Progenitor cell of endocrine pancreas (in vitro differentiated cells): ENCODE data around the gene GRHL3. TPM values are rescaled to one million over a fixed set of nuclear protein-coding genes. Genes with fewer than 3 reads are reported as not detected.

ENCODE experiments used
- DNase-seq: peaks from one replicate; pipeline ENCODE4 v3.0.0; 2021; ENCODE audit warnings: low spot score; ENCODE audit not compliant: unreplicated experiment
- H3K27ac Mint-ChIP-seq: 2 replicates; pipeline ENCODE4 v1.8.0; 2021; ENCODE audit warnings: mild to moderate bottlenecking, moderate library complexity, mixed read lengths
- H3K27me3 Mint-ChIP-seq: 2 replicates; pipeline ENCODE4 v1.8.0; 2021; ENCODE audit warnings: mixed read lengths
- H3K36me3 Mint-ChIP-seq: 2 replicates; pipeline ENCODE4 v1.8.0; 2022; ENCODE audit warnings: mixed read lengths; ENCODE audit not compliant: insufficient read depth
- H3K4me1 Mint-ChIP-seq: 2 replicates; pipeline ENCODE4 v1.8.0; 2021; ENCODE audit warnings: low read depth, mixed read lengths
- H3K4me3 Mint-ChIP-seq: 2 replicates; pipeline ENCODE4 v1.8.0; 2021; ENCODE audit warnings: low read depth, mild to moderate bottlenecking, moderate library complexity, mixed read lengths
- H3K9me3 Mint-ChIP-seq: 2 replicates; pipeline ENCODE4 v1.8.0; 2021; ENCODE audit warnings: low read depth, mixed read lengths
- CTCF ChIP-seq: fragments of 200-600 bp; sonication (generic); IDR thresholded peaks from one replicate; pipeline ENCODE4 v1.5.0; 2021; ENCODE audit warnings: antibody characterized with exemption, mild to moderate bottlenecking; ENCODE audit not compliant: unreplicated experiment
- total RNA-seq: library from RNA; stranded (reverse); gene quantifications from 2 replicates; pipeline ENCODE4 v1.2.1, GENCODE V29; 2021

The GRHL3 gene
- total RNA-seq, 1 donor from 2014 or later, result 4.9 TPM

GRCh38 chr1:24327486-24327885 lies 8.3 kb downstream of the GRHL3 start:
- Mint-ChIP-seq H3K27me3 (peaks cover 25% of the 10 kb centered on the region), H3K9me3 (no peaks in the 10 kb centered on the region), H3K4me1 (peaks cover 7% of the 10 kb centered on the region), H3K27ac (no peak overlapping the region), H3K36me3 (peaks cover 1% of the 10 kb centered on the region), H3K4me3 (no peak overlapping the region)
- no peak for DNase-seq
- TF ChIP-seq CTCF, result no peak

DNA sequence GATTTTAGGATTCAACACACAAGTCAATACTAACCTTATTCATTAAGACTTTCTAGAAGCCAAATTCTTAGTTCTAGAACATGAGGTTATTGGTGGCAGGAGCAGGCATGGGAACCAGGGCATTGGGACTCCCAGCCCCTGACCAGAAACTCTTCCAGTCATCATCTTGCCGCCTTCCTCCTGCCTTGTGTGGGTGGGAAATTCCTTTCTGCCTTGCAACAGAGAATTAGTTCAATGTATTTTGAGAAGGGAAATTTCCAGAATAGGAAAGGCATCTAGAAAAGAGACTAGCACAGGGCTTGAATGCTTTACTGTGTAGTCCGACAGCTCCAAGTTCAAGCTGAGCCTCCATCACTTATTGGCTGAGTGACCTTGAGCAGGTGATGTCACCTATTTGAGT lies 8.7 kb downstream of the GRHL3 start:
- Mint-ChIP-seq H3K4me1 (peaks cover 7% of the 10 kb centered on the region), H3K27me3 (peaks cover 21% of the 10 kb centered on the region), H3K9me3 (no peaks in the 10 kb centered on the region), H3K36me3 (peaks cover 1% of the 10 kb centered on the region), H3K27ac (no peak overlapping the region), H3K4me3 (no peak overlapping the region)
- no peak for DNase-seq
- TF ChIP-seq CTCF, result no peak

GRCh38 chr1:24329331-24329730 lies 10.2 kb downstream of the GRHL3 start:
- Mint-ChIP-seq H3K27ac (no peak overlapping the region), H3K27me3 (peaks cover 16% of the 10 kb centered on the region), H3K9me3 (no peaks in the 10 kb centered on the region), H3K4me3 (no peak overlapping the region), H3K36me3 (peaks cover 1% of the 10 kb centered on the region), H3K4me1 (peaks cover 7% of the 10 kb centered on the region)
- no peak for DNase-seq
- no peak for TF ChIP-seq CTCF

GRCh38 chr1:24329797-24330543 lies 10.8 kb downstream of the GRHL3 start:
- H3K4me3 Mint-ChIP-seq, result no peak overlapping the region
- no peak for TF ChIP-seq CTCF
- no peak overlapping the region for H3K27ac Mint-ChIP-seq

GRCh38 chr1:24331961-24332673 lies 13.0 kb downstream of the GRHL3 start:
- H3K27me3 Mint-ChIP-seq, result peaks cover 7% of the 10 kb centered on the region
- no peaks in the 10 kb centered on the region for H3K9me3 Mint-ChIP-seq
- TF ChIP-seq CTCF, result no peak
- no peak for DNase-seq
- H3K27ac Mint-ChIP-seq, result peak overlapping the region; percentile 10
- no peaks in the 10 kb centered on the region for H3K4me1 Mint-ChIP-seq
- peaks cover 1% of the 10 kb centered on the region for H3K36me3 Mint-ChIP-seq
- H3K4me3 Mint-ChIP-seq, result no peak overlapping the region

More at GRCh38 chr1:24329797-24330543, 10.8 kb downstream of the GRHL3 start:
- Mint-ChIP-seq H3K4me1 (peaks cover 3% of the 10 kb centered on the region), H3K9me3 (no peaks in the 10 kb centered on the region), H3K27me3 (peaks cover 16% of the 10 kb centered on the region), H3K36me3 (peaks cover 1% of the 10 kb centered on the region)
- no peak for DNase-seq
